T-helper 17 cell (primary cell): ENCODE measurements around the gene GALM. TPM values are rescaled to one million over a fixed set of nuclear protein-coding genes. Genes with fewer than 3 reads are reported as not detected.
A peak's percentile ranks its signal among the peaks of the same experiment; 100 is the strongest.

Source experiments
- ATAC-seq: fragments of 150-1000 bp; cut with Tn5 transposase; 2 replicates; pipeline ENCODE4 v1.10.0; 2021; ENCODE audit warnings: mild to moderate bottlenecking, moderate library complexity
- DNase-seq, 3 donors: peaks; one replicate each; pipeline versions ENCODE4 v3.0.0 to v3.0.0-alpha.2; 2020 to 2021
- H3K9me3 ChIP-seq: one replicate; pipeline ENCODE4 v1.7.0; 2013; ENCODE audit warnings: low read length, mild to moderate bottlenecking; ENCODE audit not compliant: control insufficient read depth, poor library complexity, severe bottlenecking
- H3K27ac Mint-ChIP-seq: one replicate; pipeline ENCODE4 v1.8.0; 2022; ENCODE audit warnings: mild to moderate bottlenecking, moderate library complexity, mixed read lengths
- H3K27me3 Mint-ChIP-seq: one replicate; pipeline ENCODE4 v1.8.0; 2022; ENCODE audit warnings: mixed read lengths
- H3K36me3 Mint-ChIP-seq: one replicate; pipeline ENCODE4 v1.8.0; 2022; ENCODE audit warnings: low read depth, mixed read lengths
- H3K4me1 Mint-ChIP-seq: one replicate; pipeline ENCODE4 v1.8.0; 2022; ENCODE audit warnings: mild to moderate bottlenecking, mixed read lengths
- H3K4me3 Mint-ChIP-seq: one replicate; pipeline ENCODE4 v1.8.0; 2022; ENCODE audit warnings: mild to moderate bottlenecking, moderate library complexity, mixed read lengths
- total RNA-seq, 4 donors: library from RNA in 2 of 4; stranded (reverse) in 2 of 4; gene quantifications; one replicate each; pipeline ENCODE4 v1.2.3 and lab custom pipeline; 2022 to 2026

The GALM gene
- total RNA-seq, 2 donors from 2014 or later: 18.5 to 28.3 TPM

GRCh38 chr2:38654528-38655381, 11.2 kb upstream of the GALM start:
- H3K9me3 ChIP-seq: no peaks in the 10 kb centered on the region
- Mint-ChIP-seq H3K4me3 (peak overlapping the region; percentile 57), H3K36me3 (no peaks in the 10 kb centered on the region), H3K27me3 (no peaks in the 10 kb centered on the region), H3K27ac (peak overlapping the region; percentile 97), H3K4me1 (peaks cover 41% of the 10 kb centered on the region)
- ATAC-seq: no peak
- DNase-seq: no peak

GRCh38 chr2:38655441-38655840, 10.5 kb upstream of the GALM start:
- Mint-ChIP-seq H3K27ac (peak overlapping the region; percentile 97), H3K4me1 (peaks cover 36% of the 10 kb centered on the region)
- ATAC-seq: no peak

GRCh38 chr2:38656866-38657480, 8.9 kb upstream of the GALM start:
- no peak for DNase-seq
- Mint-ChIP-seq H3K4me3 (no peak overlapping the region), H3K36me3 (no peaks in the 10 kb centered on the region), H3K27me3 (no peaks in the 10 kb centered on the region), H3K27ac (no peak overlapping the region), H3K4me1 (peaks cover 35% of the 10 kb centered on the region)
- H3K9me3 ChIP-seq: no peaks in the 10 kb centered on the region
- ATAC-seq: no peak

More at GRCh38 chr2:38655441-38655840, 10.5 kb upstream of the GALM start:
- no peak for DNase-seq
- no peaks in the 10 kb centered on the region for H3K27me3 Mint-ChIP-seq
- peak overlapping the region; percentile 15 for H3K4me3 Mint-ChIP-seq
- H3K9me3 ChIP-seq: no peaks in the 10 kb centered on the region
- H3K36me3 Mint-ChIP-seq: no peaks in the 10 kb centered on the region

GRCh38 chr2:38658613-38659012, 7.3 kb upstream of the GALM start:
- no peaks in the 10 kb centered on the region for H3K27me3 Mint-ChIP-seq
- DNase-seq (no peak), ATAC-seq (no peak)
- H3K27ac Mint-ChIP-seq: peak overlapping the region; percentile 41
- no peaks in the 10 kb centered on the region for H3K36me3 Mint-ChIP-seq
- H3K9me3 ChIP-seq: no peaks in the 10 kb centered on the region
- H3K4me1 Mint-ChIP-seq: peaks cover 31% of the 10 kb centered on the region
- H3K4me3 Mint-ChIP-seq: no peak overlapping the region

- H3K9me3 ChIP-seq: no peaks in the 10 kb centered on the region
- H3K4me1 Mint-ChIP-seq: peaks cover 33% of the 10 kb centered on the region
- H3K36me3 Mint-ChIP-seq: no peaks in the 10 kb centered on the region
- DNase-seq: no peak
- peak overlapping the region; percentile 41 for H3K27ac Mint-ChIP-seq
- no peak for ATAC-seq
- H3K4me3 Mint-ChIP-seq: no peak overlapping the region
- no peaks in the 10 kb centered on the region for H3K27me3 Mint-ChIP-seq
Measured at GRCh38 chr2:38659115-38659514, 6.8 kb upstream of the GALM start.

- DNase-seq: no peak
- H3K4me1 Mint-ChIP-seq: peaks cover 32% of the 10 kb centered on the region
- H3K4me3 Mint-ChIP-seq: no peak overlapping the region
Measured at GRCh38 chr2:38660282-38660681, 5.6 kb upstream of the GALM start.

GRCh38 chr2:38661306-38661705, 4.6 kb upstream of the GALM start:
- Mint-ChIP-seq H3K36me3 (no peaks in the 10 kb centered on the region), H3K27me3 (no peaks in the 10 kb centered on the region), H3K27ac (no peak overlapping the region), H3K4me3 (no peak overlapping the region), H3K4me1 (peaks cover 32% of the 10 kb centered on the region)
- ATAC-seq: no peak
- no peak for DNase-seq
- no peaks in the 10 kb centered on the region for H3K9me3 ChIP-seq

More at GRCh38 chr2:38660282-38660681, 5.6 kb upstream of the GALM start:
- no peaks in the 10 kb centered on the region for H3K9me3 ChIP-seq
- no peak for ATAC-seq
- no peak overlapping the region for H3K27ac Mint-ChIP-seq
- H3K36me3 Mint-ChIP-seq: no peaks in the 10 kb centered on the region
- H3K27me3 Mint-ChIP-seq: no peaks in the 10 kb centered on the region

- H3K27ac Mint-ChIP-seq: peak overlapping the region; percentile 98
- peak; percentile 55 for ATAC-seq
Measured at GRCh38 chr2:38666556-38666910, 619 bp downstream of the GALM start.

GRCh38 chr2:38668092-38668491, 2.2 kb downstream of the GALM start:
- ATAC-seq: no peak
- H3K27ac Mint-ChIP-seq: peak overlapping the region; percentile 98
- H3K36me3 Mint-ChIP-seq: no peaks in the 10 kb centered on the region
- peaks cover 62% of the 10 kb centered on the region for H3K4me1 Mint-ChIP-seq
- H3K27me3 Mint-ChIP-seq: no peaks in the 10 kb centered on the region
- H3K9me3 ChIP-seq: no peaks in the 10 kb centered on the region
- H3K4me3 Mint-ChIP-seq: peak overlapping the region; percentile 93
- no peak for DNase-seq

More at GRCh38 chr2:38666556-38666910, 619 bp downstream of the GALM start:
- H3K9me3 ChIP-seq: no peaks in the 10 kb centered on the region
- DNase-seq: no peak
- H3K4me1 Mint-ChIP-seq: peaks cover 54% of the 10 kb centered on the region
- no peaks in the 10 kb centered on the region for H3K36me3 Mint-ChIP-seq
- no peaks in the 10 kb centered on the region for H3K27me3 Mint-ChIP-seq
- peak overlapping the region; percentile 93 for H3K4me3 Mint-ChIP-seq

- no peak for DNase-seq
- H3K9me3 ChIP-seq: no peaks in the 10 kb centered on the region
- H3K4me1 Mint-ChIP-seq: peaks cover 58% of the 10 kb centered on the region
- H3K27ac Mint-ChIP-seq: peak overlapping the region; percentile 98
- no peak for ATAC-seq
- no peaks in the 10 kb centered on the region for H3K27me3 Mint-ChIP-seq
- no peaks in the 10 kb centered on the region for H3K36me3 Mint-ChIP-seq
- H3K4me3 Mint-ChIP-seq: peak overlapping the region; percentile 75
Measured at GRCh38 chr2:38668779-38669479, 3.0 kb downstream of the GALM start.

- no peak for DNase-seq
- H3K4me3 Mint-ChIP-seq: peak overlapping the region; percentile 68
- H3K4me1 Mint-ChIP-seq: peaks cover 47% of the 10 kb centered on the region
- no peak for ATAC-seq
- H3K36me3 Mint-ChIP-seq: no peaks in the 10 kb centered on the region
- no peaks in the 10 kb centered on the region for H3K27me3 Mint-ChIP-seq
- no peaks in the 10 kb centered on the region for H3K9me3 ChIP-seq
- H3K27ac Mint-ChIP-seq: peak overlapping the region; percentile 94
Measured at GRCh38 chr2:38671303-38671702, 5.4 kb downstream of the GALM start.

- Mint-ChIP-seq H3K27ac (peak overlapping the region; percentile 94), H3K36me3 (peaks cover 3% of the 10 kb centered on the region), H3K4me1 (peaks cover 47% of the 10 kb centered on the region), H3K27me3 (no peaks in the 10 kb centered on the region), H3K4me3 (peak overlapping the region; percentile 67)
- ATAC-seq: no peak
- H3K9me3 ChIP-seq: no peaks in the 10 kb centered on the region
- no peak for DNase-seq
Measured at GRCh38 chr2:38671946-38672345, 6.0 kb downstream of the GALM start.
